Lower lobe of right lung (tissue), 2 donors: ENCODE data around the gene CD47. TPM values are rescaled to one million over a fixed set of nuclear protein-coding genes. Genes with fewer than 3 reads are reported as not detected.

Source experiments
- ATAC-seq, 2 donors: fragments of 200-7000 bp; cut with Tn5 transposase; one replicate each; pipeline ENCODE4 v1.9.1; 2020 to 2022; ENCODE audit warnings: mild to moderate bottlenecking in 2 of 2, moderate library complexity in 2 of 2
- DNase-seq: peaks from one replicate; pipeline ENCODE4 v3.0.0-alpha.2; 2020
- H3K27ac ChIP-seq: fragments of 200-600 bp; one replicate; pipeline ENCODE4 v1.8.0; 2022
- H3K27me3 ChIP-seq: fragments of 200-600 bp; one replicate; pipeline ENCODE4 v1.8.0; 2022; ENCODE audit warnings: low read depth
- H3K36me3 ChIP-seq: fragments of 200-600 bp; one replicate; pipeline ENCODE4 v1.8.0; 2022; ENCODE audit warnings: mild to moderate bottlenecking
- H3K4me1 ChIP-seq: fragments of 200-600 bp; one replicate; pipeline ENCODE4 v1.8.0; 2022
- H3K4me3 ChIP-seq: fragments of 200-600 bp; one replicate; pipeline ENCODE4 v1.8.0; 2022; ENCODE audit warnings: mild to moderate bottlenecking
- H3K9me3 ChIP-seq: fragments of 200-600 bp; one replicate; pipeline ENCODE4 v1.8.0; 2022
- CTCF ChIP-seq: fragments of 200-600 bp; IDR thresholded peaks from one replicate; pipeline ENCODE4 v1.8.0; 2022; ENCODE audit warnings: antibody characterized with exemption, mild to moderate bottlenecking
- intact Hi-C: fragments of 100-400 bp; cut with DNase I; formaldehyde crosslinking; loops from one replicate; pipeline ENCODE4 v1.11.0; 2022
- total RNA-seq: library from RNA; stranded (reverse); fragmentation: NEBNext Ultra II Directional; extraction: Animal tissue kit (Norgen Biotek cat#: 25700); gene quantifications from one replicate; pipeline ENCODE4 v1.2.1, GENCODE V29; 2021
- donor health status: DM: no; HTN: yes; CAD: no; lungs with severe emphysema.

The CD47 gene
- total RNA-seq, 1 donor from 2014 or later, result 222 TPM

GRCh38 chr3:108008931-108009639 lies 81.7 kb downstream of the CD47 start:
- DNase-seq, result no peak
- Histone ChIP-seq H3K9me3 (no peaks in the 10 kb centered on the region), H3K27ac (no peak overlapping the region), H3K4me3 (no peak overlapping the region), H3K4me1 (peaks cover 29% of the 10 kb centered on the region), H3K36me3 (no peaks in the 10 kb centered on the region), H3K27me3 (no peaks in the 10 kb centered on the region)
- TF ChIP-seq CTCF, result no peak
- no peak for ATAC-seq
- intact Hi-C loops, result no loop called here

DNA sequence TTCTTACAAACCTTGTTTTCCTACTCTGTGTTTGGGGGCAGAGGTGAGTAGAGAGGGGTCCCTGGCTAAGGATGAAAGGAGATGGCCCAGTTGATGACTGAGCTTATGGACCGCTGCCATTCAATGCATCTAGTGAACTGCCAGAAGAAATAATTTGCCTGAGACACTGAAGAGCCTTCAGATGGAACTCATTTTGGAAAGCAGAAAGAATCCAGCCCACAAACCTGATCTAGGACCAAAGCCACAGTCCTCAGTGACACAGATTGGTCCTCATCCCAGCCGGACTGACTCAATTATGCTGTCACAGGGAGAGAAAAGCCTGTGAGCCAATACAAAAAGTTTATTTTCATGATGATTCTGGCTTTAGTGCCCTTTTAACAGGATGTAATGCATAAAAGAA lies 82.7 kb downstream of the CD47 start:
- no peak for TF ChIP-seq CTCF
- peaks cover 29% of the 10 kb centered on the region for H3K4me1 ChIP-seq
- ATAC-seq (no peak), DNase-seq (no peak)
- no peaks in the 10 kb centered on the region for H3K27me3 ChIP-seq
- intact Hi-C loops, result no loop called here
- no peak overlapping the region for H3K27ac ChIP-seq
- H3K9me3 ChIP-seq, result no peaks in the 10 kb centered on the region
- no peaks in the 10 kb centered on the region for H3K36me3 ChIP-seq
- no peak overlapping the region for H3K4me3 ChIP-seq

GRCh38 chr3:108006881-108007331 lies 83.9 kb downstream of the CD47 start:
- Histone ChIP-seq H3K36me3 (no peaks in the 10 kb centered on the region), H3K27me3 (no peaks in the 10 kb centered on the region), H3K4me3 (no peak overlapping the region), H3K27ac (peak overlapping the region; percentile 32), H3K9me3 (no peaks in the 10 kb centered on the region), H3K4me1 (peaks cover 36% of the 10 kb centered on the region)
- DNase-seq (no peak), ATAC-seq (peak in 1 of 2 donors; percentile 61)
- TF ChIP-seq CTCF, result no peak
- intact Hi-C loops, result no loop called here

DNA sequence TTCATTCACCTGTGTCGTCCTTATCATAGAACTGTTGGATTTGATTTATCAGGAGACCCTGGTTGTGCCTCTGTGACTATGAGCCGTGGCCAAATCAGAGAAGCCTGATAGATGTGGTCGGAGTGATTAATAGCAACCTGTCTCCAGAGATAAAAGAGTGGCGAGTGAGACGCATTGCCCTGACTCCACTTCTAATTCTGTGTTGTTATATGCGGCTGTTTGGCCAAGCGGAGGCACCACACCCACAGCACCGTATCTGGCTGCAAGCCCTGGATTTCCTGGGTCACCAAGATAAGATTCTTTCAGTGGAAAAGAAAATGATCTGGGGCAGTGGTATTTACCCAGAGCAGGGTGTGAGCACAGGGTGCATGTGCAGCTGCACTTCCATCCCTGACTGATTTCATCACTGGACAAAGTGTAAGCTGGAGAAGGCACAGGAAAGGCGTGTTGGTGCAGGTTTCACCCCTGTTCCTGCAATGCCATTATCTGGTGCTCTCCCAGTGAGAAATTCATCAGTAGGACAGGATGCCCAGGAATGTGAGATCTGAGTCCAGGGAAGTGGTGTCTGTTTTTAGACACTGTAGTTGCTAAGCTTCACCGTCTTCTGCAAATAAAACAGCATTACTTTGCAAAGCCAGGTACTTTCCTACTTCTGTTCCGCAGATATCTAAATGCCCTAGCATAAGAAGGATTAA lies 84.6 kb downstream of the CD47 start:
- no peaks in the 10 kb centered on the region for H3K9me3 ChIP-seq
- TF ChIP-seq CTCF, result no peak
- H3K4me1 ChIP-seq, result peaks cover 41% of the 10 kb centered on the region
- peak overlapping the region; percentile 32 for H3K27ac ChIP-seq
- peak; percentile 50 for DNase-seq
- intact Hi-C loops, result no loop called here
- ATAC-seq, result peak; percentile 59 to 64
- no peaks in the 10 kb centered on the region for H3K36me3 ChIP-seq
- H3K4me3 ChIP-seq, result no peak overlapping the region
- H3K27me3 ChIP-seq, result no peaks in the 10 kb centered on the region

- H3K27me3 ChIP-seq, result no peaks in the 10 kb centered on the region
- H3K27ac ChIP-seq, result no peak overlapping the region
- H3K4me1 ChIP-seq, result peaks cover 50% of the 10 kb centered on the region
- H3K4me3 ChIP-seq, result peak overlapping the region; percentile 4
- peak in 1 of 2 donors; percentile 38 for ATAC-seq
- intact Hi-C loops, result no loop called here
- no peaks in the 10 kb centered on the region for H3K9me3 ChIP-seq
- no peak for TF ChIP-seq CTCF
- DNase-seq, result peak; percentile 61
- H3K36me3 ChIP-seq, result no peaks in the 10 kb centered on the region
Measured at GRCh38 chr3:108004647-108005046, 86.2 kb downstream of the CD47 start.
